DMS 273 (cell line): Measurements from ENCODE around the gene TNC.
A peak's percentile ranks its signal among the peaks of the same experiment; 100 is the strongest.
"Not testable (repeated sequence)": the region's sequence is repeated elsewhere in the genome, so short reads cannot be mapped to it uniquely, and the experiment has no call there.

Source experiments
- DNase-seq: peaks from one replicate; lab custom pipeline; 2025; ENCODE audit not compliant: unreplicated experiment; lab: John Stamatoyannopoulos, UW

The TNC gene

GRCh38 chr9:115135821-115136778 is 18.1 kb upstream of the TNC start:
- DNase-seq = no peak

GRCh38 chr9:115134941-115135340 is 17.0 kb upstream of the TNC start:
- no peak for DNase-seq

GRCh38 chr9:115133649-115134048 is 15.7 kb upstream of the TNC start:
- DNase-seq = peak; percentile 4

GRCh38 chr9:115132648-115133047 is 14.7 kb upstream of the TNC start:
- DNase-seq = peak; percentile 86

GRCh38 chr9:115130176-115130575 is 12.2 kb upstream of the TNC start:
- no peak for DNase-seq

- DNase-seq = not testable (repeated sequence)
Measured at GRCh38 chr9:115128726-115129125, 10.8 kb upstream of the TNC start.

- peak; percentile 21 for DNase-seq
Measured at GRCh38 chr9:115127191-115127817, 9.3 kb upstream of the TNC start.

- DNase-seq = no peak
Measured at GRCh38 chr9:115126404-115126803, 8.4 kb upstream of the TNC start.

- DNase-seq = no peak
Measured at GRCh38 chr9:115122937-115123336, 5.0 kb upstream of the TNC start.

- DNase-seq = no peak
Measured at GRCh38 chr9:115121181-115121580, 3.2 kb upstream of the TNC start.

GRCh38 chr9:115118879-115119218 is 892 bp upstream of the TNC start:
- peak; percentile 83 for DNase-seq

- DNase-seq = no peak
Measured at GRCh38 chr9:115116421-115117284, 1.3 kb downstream of the TNC start.

- no peak for DNase-seq
Measured at GRCh38 chr9:115115924-115116323, 2.0 kb downstream of the TNC start.

- DNase-seq = no peak
Measured at GRCh38 chr9:115115117-115115880, 2.7 kb downstream of the TNC start.

- no peak for DNase-seq
Measured at GRCh38 chr9:115114546-115114945, 3.4 kb downstream of the TNC start.

GRCh38 chr9:115114084-115114483 is 3.9 kb downstream of the TNC start:
- DNase-seq = no peak

GRCh38 chr9:115111874-115112273 is 6.1 kb downstream of the TNC start:
- no peak for DNase-seq

- DNase-seq = no peak
Measured at GRCh38 chr9:115109486-115109885, 8.5 kb downstream of the TNC start.

- DNase-seq = no peak
Measured at GRCh38 chr9:115107701-115108100, 10.3 kb downstream of the TNC start.

GRCh38 chr9:115106642-115107041 is 11.3 kb downstream of the TNC start:
- no peak for DNase-seq

GRCh38 chr9:115106001-115106400 is 12.0 kb downstream of the TNC start:
- DNase-seq = no peak
